Breast epithelium (tissue), 3 donors: ENCODE measurements around the gene CAB39L.

Experiments
- CTCF ChIP-seq, 3 donors: fragments of 450-650 bp; IDR thresholded peaks; one replicate each; pipeline ENCODE4 v1.5.1; 2016 to 2017; ENCODE audit warnings: antibody characterized with exemption in 3 of 3, mild to moderate bottlenecking in 3 of 3, moderate library complexity in 3 of 3
- POLR2A ChIP-seq: fragments of 450-650 bp; IDR thresholded peaks from one replicate; pipeline ENCODE4 v1.6.1; 2016; ENCODE audit warnings: antibody characterized with exemption, mild to moderate bottlenecking, moderate library complexity

- no peak for TF ChIP-seq CTCF (IDR thresholded peaks at IDR 0.05)
- no peak for TF ChIP-seq POLR2A
Observed at GRCh38 chr13:49341941-49342340, 101.9 kb downstream of the CAB39L start.
